H9 (cell line): ENCODE results near the gene PAXX. TPM values are rescaled to one million over a fixed set of nuclear protein-coding genes. Genes with fewer than 3 reads are reported as not detected.

Experiments
- DNase-seq: peaks from one replicate; pipeline ENCODE4 v3.0.0-alpha.2; 2017
- H2AFZ ChIP-seq: one replicate; pipeline ENCODE4 v1.6.1; 2013; ENCODE audit warnings: mild to moderate bottlenecking, low read length, control low read depth, moderate library complexity
- H2AK5ac ChIP-seq: 2 replicates; pipeline ENCODE4 v1.6.1; 2013; ENCODE audit warnings: low read length, control low read depth, mixed read lengths; ENCODE audit not compliant: insufficient read length
- H2BK120ac ChIP-seq: one replicate; pipeline ENCODE4 v1.6.1; 2013; ENCODE audit warnings: low read depth, mild to moderate bottlenecking, low read length, control low read depth, inconsistent platforms; ENCODE audit not compliant: poor library complexity, severe bottlenecking
- H2BK12ac ChIP-seq: 2 replicates; pipeline ENCODE4 v1.6.1; 2013; ENCODE audit warnings: low read length, control low read depth, mixed read lengths, low read depth; ENCODE audit not compliant: insufficient read length
- H2BK15ac ChIP-seq: 2 replicates; pipeline ENCODE4 v1.6.1; 2013; ENCODE audit warnings: low read depth, low read length, control low read depth
- H2BK20ac ChIP-seq: one replicate; pipeline ENCODE4 v1.6.1; 2013; ENCODE audit warnings: low read depth, mild to moderate bottlenecking, low read length, control low read depth, inconsistent platforms; ENCODE audit not compliant: poor library complexity, severe bottlenecking
- H2BK5ac ChIP-seq: 2 replicates; pipeline ENCODE4 v1.6.1; 2013; ENCODE audit warnings: low read length, control low read depth, mixed read lengths; ENCODE audit not compliant: insufficient read length
- H3K14ac ChIP-seq: 2 replicates; pipeline ENCODE4 v1.6.1; 2013; ENCODE audit warnings: low read length, control low read depth; ENCODE audit not compliant: insufficient read depth
- H3K18ac ChIP-seq: 2 replicates; pipeline ENCODE4 v1.6.1; 2013; ENCODE audit warnings: low read depth, mild to moderate bottlenecking, mixed read lengths, low read length, control low read depth; ENCODE audit not compliant: insufficient read length
- H3K23ac ChIP-seq: 2 replicates; pipeline ENCODE4 v1.6.1; 2013; ENCODE audit warnings: low read length, control low read depth, mixed read lengths, low read depth; ENCODE audit not compliant: insufficient read length
- H3K23me2 ChIP-seq: 2 replicates; pipeline ENCODE4 v1.6.1; 2013; ENCODE audit warnings: low read depth, mild to moderate bottlenecking, mixed read lengths, low read length, control low read depth; ENCODE audit not compliant: insufficient read length, poor library complexity, severe bottlenecking
- H3K27ac ChIP-seq: 2 replicates; pipeline ENCODE4 v1.5.1; 2013; ENCODE audit warnings: low read length, control low read depth, mixed read lengths, low read depth; ENCODE audit not compliant: insufficient read length
- H3K27me3 ChIP-seq: 2 replicates; pipeline ENCODE4 v1.6.1; 2013; ENCODE audit warnings: low read length, control low read depth, inconsistent platforms; ENCODE audit not compliant: insufficient read depth
- H3K4ac ChIP-seq: 2 replicates; pipeline ENCODE4 v1.6.1; 2013; ENCODE audit warnings: low read depth, mild to moderate bottlenecking, control low read depth, inconsistent platforms, low read length, moderate library complexity
- H3K4me1 ChIP-seq: 2 replicates; pipeline ENCODE4 v1.6.1; 2013; ENCODE audit warnings: low read length, control low read depth, inconsistent platforms; ENCODE audit not compliant: insufficient read depth
- H3K4me2 ChIP-seq: 2 replicates; pipeline ENCODE4 v1.6.1; 2013; ENCODE audit warnings: low read length, control low read depth, mixed read lengths; ENCODE audit not compliant: insufficient read length, insufficient read depth
- H3K56ac ChIP-seq: 2 replicates; pipeline ENCODE4 v1.6.1; 2013; ENCODE audit warnings: low read depth, mild to moderate bottlenecking, mixed read lengths, low read length, control low read depth; ENCODE audit not compliant: insufficient read length
- H3K79me1 ChIP-seq: 2 replicates; pipeline ENCODE4 v1.6.1; 2013; ENCODE audit warnings: low read depth, mild to moderate bottlenecking, moderate library complexity, low read length, control low read depth, inconsistent platforms; ENCODE audit not compliant: insufficient read depth, poor library complexity, severe bottlenecking
- H3K79me2 ChIP-seq: 2 replicates; pipeline ENCODE4 v1.6.1; 2013; ENCODE audit warnings: low read length, control low read depth, inconsistent platforms; ENCODE audit not compliant: insufficient read depth
- H3K9ac ChIP-seq: 2 replicates; pipeline ENCODE4 v1.6.1; 2013; ENCODE audit warnings: low read length, control low read depth, mixed read lengths; ENCODE audit not compliant: insufficient read length; ENCODE audit errors: extremely low read depth
- H3K9me3 ChIP-seq: one replicate; pipeline ENCODE4 v1.6.1; 2013; ENCODE audit warnings: low read depth, low read length, inconsistent platforms; ENCODE audit not compliant: control insufficient read depth
- H3T11ph ChIP-seq: one replicate; pipeline ENCODE4 v1.6.1; 2013; ENCODE audit warnings: mild to moderate bottlenecking, low read length, control low read depth, inconsistent platforms
- H4K20me1 ChIP-seq: one replicate; pipeline ENCODE4 v1.6.1; 2013; ENCODE audit not compliant: control insufficient read depth, insufficient read length, insufficient read depth
- H4K5ac ChIP-seq: 2 replicates; pipeline ENCODE4 v1.6.1; 2013; ENCODE audit warnings: low read depth, mild to moderate bottlenecking, mixed read lengths, low read length, control low read depth; ENCODE audit not compliant: insufficient read length
- H4K8ac ChIP-seq: replicated peaks from 2 replicates; pipeline ENCODE4 v1.6.1; 2013; ENCODE audit warnings: low read length, control low read depth, mixed read lengths, low read depth; ENCODE audit not compliant: insufficient read length
- H4K91ac ChIP-seq: 2 replicates; pipeline ENCODE4 v1.6.1; 2013; ENCODE audit warnings: low read depth, mild to moderate bottlenecking, moderate library complexity, mixed read lengths, low read length, control low read depth; ENCODE audit not compliant: insufficient read length
- H3K27ac Mint-ChIP-seq, 3 experiments: 2 replicates in 2 of 3; 3 replicates in 1 of 3; pipeline ENCODE4 v1.8.0; 2020 to 2021; ENCODE audit warnings: mixed read lengths in 3 of 3, mild to moderate bottlenecking in 1 of 3, moderate library complexity in 1 of 3
- H3K27me3 Mint-ChIP-seq: 2 replicates; pipeline ENCODE4 v1.8.0; 2021; ENCODE audit warnings: low read depth, mild to moderate bottlenecking, moderate library complexity, mixed read lengths
- H3K36me3 Mint-ChIP-seq, 3 experiments: 2 replicates in 2 of 3; 3 replicates in 1 of 3; pipeline ENCODE4 v1.8.0; 2020 to 2021; ENCODE audit warnings: low read depth in 3 of 3, mixed read lengths in 3 of 3; ENCODE audit not compliant: insufficient read depth in 1 of 3
- H3K4me1 Mint-ChIP-seq, 2 experiments: 2 replicates each; pipeline ENCODE4 v1.8.0; 2020; ENCODE audit warnings: mixed read lengths in 2 of 2
- H3K4me3 Mint-ChIP-seq, 2 experiments: 2 replicates in 1 of 2; 3 replicates in 1 of 2; pipeline ENCODE4 v1.8.0; 2020 to 2021; ENCODE audit warnings: mild to moderate bottlenecking in 2 of 2, mixed read lengths in 2 of 2, moderate library complexity in 1 of 2
- H3K9me3 Mint-ChIP-seq, 2 experiments: 2 replicates in 1 of 2; 3 replicates in 1 of 2; pipeline ENCODE4 v1.8.0; 2020; ENCODE audit warnings: mild to moderate bottlenecking in 2 of 2, mixed read lengths in 2 of 2, moderate library complexity in 1 of 2
- WGBS: extraction: QIAGEN DNeasy Blood & Tissue Kit; methylation state at CpG from one replicate; pipeline ENCODE4 v1.1.7; 2013; ENCODE audit warnings: missing lambda C conversion rate, low lambda C conversion rate, mixed read lengths; ENCODE audit not compliant: insufficient read length; ENCODE audit errors: extremely low coverage; 5-methylcytosine and 5-hydroxymethylcytosine counted together
- total RNA-seq: library from RNA; stranded (reverse); gene quantifications from 2 replicates; pipeline ENCODE4 v1.2.1, GENCODE V29; 2021
- TF ChIP-seq, protein P1 (sequence below): fragments of 200-600 bp; sonication (generic); conservative IDR thresholded peaks from 3 replicates; pipeline ENCODE4 v1.8.0; 2021; ENCODE audit warnings: antibody characterized with exemption, mild to moderate bottlenecking

The PAXX gene
- total RNA-seq, 1 experiment from 2014 or later, result 51.2 TPM

DNA sequence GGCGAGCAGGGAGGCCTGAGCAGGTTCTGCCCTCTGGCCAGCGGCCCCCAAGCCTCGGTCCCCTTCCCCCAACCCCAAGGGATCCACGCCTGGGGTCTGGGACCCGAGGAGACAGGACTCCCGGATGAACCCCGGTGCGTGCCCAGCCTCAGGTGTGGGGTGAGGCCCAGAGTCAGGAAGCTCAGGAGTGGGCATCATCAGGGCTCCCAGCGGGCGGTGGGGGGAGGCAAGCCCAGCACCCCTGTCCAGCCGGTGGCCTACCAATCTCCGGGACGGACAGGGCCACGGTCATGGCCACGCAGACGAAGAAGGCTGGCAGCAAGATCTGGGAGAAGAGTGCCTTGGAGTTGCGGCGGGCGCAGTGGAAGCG is 21.3 kb downstream of the PAXX start:
- Histone ChIP-seq H4K8ac (no peak overlapping the region), H3K9me3 (no peaks in the 10 kb centered on the region), H3K79me1 (no peaks in the 10 kb centered on the region), H2BK5ac (no peak overlapping the region), H3K9ac (no peak overlapping the region), H3K14ac (no peak overlapping the region), H3K4me2 (no peak overlapping the region), H4K91ac (no peak overlapping the region), H4K5ac (no peak overlapping the region), H3K27ac (no peak overlapping the region), H2AK5ac (no peak overlapping the region), H4K20me1 (peaks cover 2% of the 10 kb centered on the region), H3K18ac (no peak overlapping the region), H2BK15ac (no peak overlapping the region), H3K56ac (no peak overlapping the region), H2BK120ac (no peak overlapping the region), H3K23me2 (no peaks in the 10 kb centered on the region), H3K4ac (no peak overlapping the region), H3K79me2 (no peaks in the 10 kb centered on the region), H2BK20ac (no peak overlapping the region), H2AFZ (no peak overlapping the region), H3T11ph (no peak overlapping the region), H3K23ac (no peak overlapping the region), H3K4me1 (no peaks in the 10 kb centered on the region), H3K27me3 (no peaks in the 10 kb centered on the region), H2BK12ac (no peak overlapping the region)
- H3K4me1 Mint-ChIP-seq, result no peaks in the 10 kb centered on the region; a peak in 1 of 4 replicates
- H3K9me3 Mint-ChIP-seq, result no peaks in the 10 kb centered on the region
- H3K27ac Mint-ChIP-seq, result no peak overlapping the region
- no peaks in the 10 kb centered on the region; the same call in 1 of the 2 replicates for H3K27me3 Mint-ChIP-seq
- TF ChIP-seq, protein P1, sequence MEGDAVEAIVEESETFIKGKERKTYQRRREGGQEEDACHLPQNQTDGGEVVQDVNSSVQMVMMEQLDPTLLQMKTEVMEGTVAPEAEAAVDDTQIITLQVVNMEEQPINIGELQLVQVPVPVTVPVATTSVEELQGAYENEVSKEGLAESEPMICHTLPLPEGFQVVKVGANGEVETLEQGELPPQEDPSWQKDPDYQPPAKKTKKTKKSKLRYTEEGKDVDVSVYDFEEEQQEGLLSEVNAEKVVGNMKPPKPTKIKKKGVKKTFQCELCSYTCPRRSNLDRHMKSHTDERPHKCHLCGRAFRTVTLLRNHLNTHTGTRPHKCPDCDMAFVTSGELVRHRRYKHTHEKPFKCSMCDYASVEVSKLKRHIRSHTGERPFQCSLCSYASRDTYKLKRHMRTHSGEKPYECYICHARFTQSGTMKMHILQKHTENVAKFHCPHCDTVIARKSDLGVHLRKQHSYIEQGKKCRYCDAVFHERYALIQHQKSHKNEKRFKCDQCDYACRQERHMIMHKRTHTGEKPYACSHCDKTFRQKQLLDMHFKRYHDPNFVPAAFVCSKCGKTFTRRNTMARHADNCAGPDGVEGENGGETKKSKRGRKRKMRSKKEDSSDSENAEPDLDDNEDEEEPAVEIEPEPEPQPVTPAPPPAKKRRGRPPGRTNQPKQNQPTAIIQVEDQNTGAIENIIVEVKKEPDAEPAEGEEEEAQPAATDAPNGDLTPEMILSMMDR, result no peak
- no peak overlapping the region for H3K4me3 Mint-ChIP-seq
- no peak for DNase-seq
- no CpG with 5 or more reads among the region's 20 CpGs for WGBS
- peaks cover 4 to 13% (median 8%) of the 10 kb centered on the region in 3 experiments; a peak in 5 of 7 replicates for H3K36me3 Mint-ChIP-seq
